ENCODE measurements around the gene PEG3.

Gene PEG3

GRCh38 chr19:56808717-56809392 is 31.7 kb downstream of the PEG3 start:
- no peak for DNase-seq (ENCODE audit: low read depth in 2 of 2)

GRCh38 chr19:56806639-56807038 is 33.9 kb downstream of the PEG3 start:
- DNase-seq (ENCODE audit: low read depth in 2 of 2), result no peak
